ENCODE results near the gene OSBPL7.

The OSBPL7 gene

DNA sequence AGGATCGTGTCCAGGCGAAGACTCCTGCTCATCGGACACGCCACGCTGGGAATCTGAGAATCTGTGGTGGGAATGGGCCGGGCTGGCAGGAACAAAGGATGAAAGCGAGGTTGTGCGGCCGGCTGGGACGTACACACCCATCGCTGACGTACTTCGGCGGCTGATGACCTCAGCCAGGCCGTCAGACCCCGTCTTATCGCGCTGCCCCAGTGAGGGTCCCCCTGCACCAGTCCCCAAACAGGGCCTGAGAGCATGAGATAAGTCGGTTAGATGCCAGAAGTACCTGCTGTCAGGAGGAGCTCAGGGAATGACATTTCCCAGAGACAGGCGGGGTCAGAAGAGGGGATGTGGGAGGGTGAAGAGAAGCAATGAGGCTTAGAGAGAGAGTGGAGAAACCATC lies 45.3 kb upstream of the OSBPL7 start:
- no peak for TF ChIP-seq CTCF (IDR thresholded peaks at IDR 0.05; ENCODE audit: insufficient read depth, low read length, poor library complexity, severe bottlenecking)
- H3K27me3 ChIP-seq (replicated peaks; ENCODE audit: control insufficient read depth, insufficient read depth, low read length): peaks cover 3% of the 10 kb centered on the region
- DNase-seq (ENCODE audit: extremely low read depth, insufficient read length): no peak
- no peak overlapping the region for H3K4me3 ChIP-seq (replicated peaks; ENCODE audit: low read depth, low read length)
- no peaks in the 10 kb centered on the region for H3K36me3 ChIP-seq (ENCODE audit: control insufficient read depth, insufficient read depth, low read length)

- DNase-seq (ENCODE audit: extremely low read depth, insufficient read length): no peak
- H3K4me3 ChIP-seq (replicated peaks; ENCODE audit: low read depth, low read length): no peak overlapping the region
- H3K36me3 ChIP-seq (ENCODE audit: control insufficient read depth, insufficient read depth, low read length): no peaks in the 10 kb centered on the region
- TF ChIP-seq CTCF (IDR thresholded peaks at IDR 0.05; ENCODE audit: insufficient read depth, low read length, poor library complexity, severe bottlenecking): no peak
- H3K27me3 ChIP-seq (replicated peaks; ENCODE audit: control insufficient read depth, insufficient read depth, low read length): peaks cover 2% of the 10 kb centered on the region
Observed at GRCh38 chr17:47864791-47865216, 43.2 kb upstream of the OSBPL7 start.

DNA sequence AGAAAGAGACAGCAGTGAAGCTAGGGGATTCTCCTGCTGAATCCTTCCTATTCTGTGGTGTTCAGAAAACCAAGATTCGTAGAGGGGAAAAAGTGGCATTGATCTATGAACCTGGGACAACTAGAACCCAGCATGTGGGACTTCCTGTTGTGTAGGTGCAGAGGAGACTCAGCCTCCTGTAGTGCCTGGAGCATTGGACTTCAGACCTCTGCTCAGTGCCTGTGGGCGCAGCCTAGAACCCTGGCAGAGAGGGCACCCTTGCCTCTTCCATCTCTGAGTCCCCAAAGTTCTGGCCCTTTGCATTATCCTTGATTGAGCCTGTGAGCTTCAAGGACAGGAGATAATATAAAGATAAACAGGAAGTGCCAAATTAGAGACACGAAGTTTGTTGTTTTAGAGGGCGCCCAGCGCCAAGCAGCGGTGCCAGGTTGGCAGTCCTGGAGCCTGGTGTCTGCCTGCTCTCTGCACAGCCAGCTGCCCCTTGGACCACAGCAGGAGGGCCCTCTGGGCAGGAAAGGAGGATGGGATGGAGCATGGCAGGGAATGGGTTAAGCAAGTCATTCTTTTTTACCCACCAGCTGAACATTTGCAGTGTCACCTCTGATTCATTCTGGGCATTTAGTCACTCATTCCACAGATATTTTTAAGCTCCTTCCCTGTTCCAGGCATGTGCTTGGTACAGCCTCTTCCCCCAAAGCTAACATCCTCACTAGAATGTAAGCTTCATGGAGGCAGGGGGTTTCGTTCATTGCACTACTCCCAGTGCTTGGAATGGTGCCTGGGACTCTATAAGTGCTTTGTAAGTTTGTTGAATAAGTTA lies 41.2 kb upstream of the OSBPL7 start:
- TF ChIP-seq CTCF (IDR thresholded peaks at IDR 0.05; ENCODE audit: insufficient read depth, low read length, poor library complexity, severe bottlenecking): no peak
- Histone ChIP-seq H3K36me3 (ENCODE audit: control insufficient read depth, insufficient read depth, low read length) (no peaks in the 10 kb centered on the region), H3K4me3 (replicated peaks; ENCODE audit: low read depth, low read length) (no peak overlapping the region), H3K27me3 (replicated peaks; ENCODE audit: control insufficient read depth, insufficient read depth, low read length) (no peaks in the 10 kb centered on the region; the same call in 1 of the 2 replicates)
- DNase-seq (ENCODE audit: extremely low read depth, insufficient read length): no peak

DNA sequence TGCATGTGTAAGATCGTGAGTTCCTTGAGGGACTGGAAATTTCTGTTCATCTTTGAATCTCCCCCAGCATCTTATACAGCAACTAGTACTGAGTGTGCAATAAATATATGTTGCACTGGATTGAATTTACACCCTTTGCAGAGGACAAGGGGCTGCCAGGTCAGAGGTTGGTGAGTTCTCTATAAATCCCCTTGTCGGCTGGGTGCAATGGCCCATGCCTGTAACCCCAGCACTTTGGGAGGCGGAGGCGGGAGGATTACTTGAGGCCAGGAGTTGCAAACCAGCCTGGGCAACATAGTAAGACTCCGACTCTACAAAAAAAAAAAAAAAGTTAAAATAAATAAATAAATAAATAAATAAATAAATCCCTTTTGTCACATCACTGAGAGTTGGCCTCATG lies 38.8 kb upstream of the OSBPL7 start:
- no peak for DNase-seq (ENCODE audit: extremely low read depth, insufficient read length)
- Histone ChIP-seq H3K4me3 (replicated peaks; ENCODE audit: low read depth, low read length) (no peak overlapping the region), H3K36me3 (ENCODE audit: control insufficient read depth, insufficient read depth, low read length) (no peaks in the 10 kb centered on the region), H3K27me3 (replicated peaks; ENCODE audit: control insufficient read depth, insufficient read depth, low read length) (no peaks in the 10 kb centered on the region)
- no peak for TF ChIP-seq CTCF (IDR thresholded peaks at IDR 0.05; ENCODE audit: insufficient read depth, low read length, poor library complexity, severe bottlenecking)

GRCh38 chr17:47857551-47858455 lies 36.2 kb upstream of the OSBPL7 start:
- DNase-seq (ENCODE audit: extremely low read depth, insufficient read length): no peak
- H3K27me3 ChIP-seq (replicated peaks; ENCODE audit: control insufficient read depth, insufficient read depth, low read length): peaks cover 4% of the 10 kb centered on the region
- TF ChIP-seq CTCF (IDR thresholded peaks at IDR 0.05; ENCODE audit: insufficient read depth, low read length, poor library complexity, severe bottlenecking): no peak
- no peaks in the 10 kb centered on the region for H3K36me3 ChIP-seq (ENCODE audit: control insufficient read depth, insufficient read depth, low read length)
- no peak overlapping the region for H3K4me3 ChIP-seq (replicated peaks; ENCODE audit: low read depth, low read length)

Data from GM06990 (cell line).